DMS153 treated with DMSO at 0.1 percent for 48 hours (cell line): ENCODE data around the gene PSMA1.
A peak's percentile ranks its signal among the peaks of the same experiment; 100 is the strongest.
"Not testable (repeated sequence)": the region's sequence is repeated elsewhere in the genome, so short reads cannot be mapped to it uniquely, and the experiment has no call there.

Experiments used
- DNase-seq: peaks from one replicate; lab custom pipeline; 2025; ENCODE audit not compliant: unreplicated experiment; lab: John Stamatoyannopoulos, UW

The PSMA1 gene

DNA sequence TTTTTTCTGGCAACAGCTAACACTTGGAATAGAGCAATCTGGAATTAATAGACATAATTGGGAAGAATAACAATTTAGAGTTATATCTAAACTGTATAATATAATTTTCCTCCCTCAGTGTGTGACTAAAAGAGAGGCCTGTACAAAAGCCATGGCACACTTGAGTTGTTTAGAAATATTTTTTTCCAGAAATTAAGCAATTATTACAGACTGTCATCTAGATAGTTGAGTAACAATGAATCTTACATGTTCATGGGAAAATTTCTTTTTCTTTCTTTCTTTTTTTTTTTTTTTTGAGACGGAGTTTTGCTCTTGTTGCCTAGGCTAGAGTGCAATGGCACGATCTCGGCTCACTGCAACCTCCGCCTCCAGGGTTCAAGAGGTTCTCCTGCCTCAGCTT is 15.0 kb upstream of the PSMA1 start:
- not testable (repeated sequence) for DNase-seq

DNA sequence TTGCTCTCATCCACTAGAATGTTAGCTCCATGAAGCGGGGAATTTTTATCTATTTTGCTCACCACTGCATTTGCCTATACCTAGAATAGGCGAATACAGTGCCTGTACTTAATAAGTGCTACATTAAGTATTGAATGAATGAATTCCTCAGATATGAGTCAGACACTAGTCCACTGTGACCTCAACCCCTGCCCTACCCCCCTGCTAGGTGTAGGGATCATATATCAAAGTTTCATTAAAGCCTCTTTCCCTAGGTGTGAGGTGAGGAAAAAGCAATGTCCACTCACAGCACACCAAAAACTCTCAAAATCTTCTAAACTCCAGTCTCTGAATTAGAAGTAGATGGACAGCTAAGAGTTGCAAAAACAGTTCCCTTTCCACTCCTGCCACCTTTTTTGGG is 9.8 kb upstream of the PSMA1 start:
- no peak for DNase-seq

DNA sequence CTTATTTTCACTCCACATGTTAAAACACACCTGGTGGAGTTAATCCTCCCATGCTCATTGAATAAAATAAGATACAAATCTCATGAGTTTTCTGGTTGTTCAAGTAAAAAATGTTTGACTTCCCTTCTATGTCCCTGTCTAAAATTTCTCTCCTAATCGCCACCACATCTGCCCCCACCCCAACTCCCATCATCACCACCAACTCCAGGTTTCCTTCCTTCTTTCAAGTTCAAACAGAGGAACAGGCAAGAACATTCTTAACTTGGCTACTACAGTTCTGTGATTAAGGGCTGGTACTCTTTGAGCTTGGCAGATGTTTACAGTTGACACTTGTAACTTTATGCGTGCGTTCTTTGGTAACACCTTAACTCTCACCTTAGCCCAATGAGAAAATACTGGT is 9.1 kb upstream of the PSMA1 start:
- no peak for DNase-seq

DNA sequence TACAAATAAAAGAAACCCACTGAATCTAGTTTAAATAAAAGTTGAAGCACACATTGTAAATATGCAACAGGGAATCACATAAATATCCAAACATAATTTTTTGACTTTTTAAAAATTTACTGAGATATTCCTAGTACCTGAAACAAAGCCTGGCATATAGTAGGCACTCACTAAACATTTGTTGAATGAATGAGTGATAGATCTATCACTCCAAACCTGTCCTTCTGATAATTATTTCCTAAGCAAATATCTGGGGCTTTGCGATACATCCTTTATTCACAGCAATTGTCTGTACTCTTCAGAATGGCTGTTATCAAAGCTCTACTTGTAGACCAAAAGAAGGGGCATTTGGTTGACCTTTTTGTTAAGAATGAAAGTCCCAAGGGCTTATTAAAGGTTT is 2.6 kb upstream of the PSMA1 start:
- no peak for DNase-seq

DNA sequence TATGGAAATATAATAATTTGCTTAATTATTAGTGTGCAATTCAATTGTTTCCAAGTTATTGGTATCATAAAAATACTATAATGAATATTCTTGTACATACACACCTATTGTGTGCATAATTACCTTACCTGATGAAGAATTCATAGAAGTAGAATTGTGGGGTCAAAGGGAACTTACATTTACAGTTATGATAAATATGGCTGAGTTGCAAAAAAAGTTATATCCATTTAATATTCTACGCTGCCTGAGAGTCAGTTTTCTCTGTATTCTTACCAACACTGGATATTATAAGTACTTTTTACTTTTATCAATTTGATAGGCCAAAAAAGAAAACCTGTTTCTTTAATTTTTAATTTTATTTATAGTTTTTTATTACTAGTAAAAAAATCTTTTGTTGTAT is 2.1 kb upstream of the PSMA1 start:
- DNase-seq: no peak

DNA sequence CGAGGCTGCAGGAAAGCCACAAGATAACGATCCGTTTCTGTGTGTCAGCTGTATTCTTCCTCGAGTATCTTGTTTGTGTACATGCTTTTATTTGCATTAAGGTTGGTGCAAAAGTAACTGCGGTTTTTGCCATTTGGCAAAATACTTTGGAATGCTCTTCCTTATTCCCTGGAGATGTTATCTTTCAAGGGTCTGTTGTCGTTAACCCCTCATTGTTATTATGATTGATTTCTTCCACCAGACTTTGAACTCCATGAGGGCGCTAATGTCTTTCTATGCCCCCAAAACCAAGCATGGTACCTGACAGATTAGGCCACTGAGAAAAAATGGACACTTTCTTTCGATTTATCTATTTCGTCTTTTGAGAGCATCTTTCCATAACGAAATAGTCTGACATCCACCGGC is 563 bp upstream of the PSMA1 start:
- DNase-seq: no peak

DNA sequence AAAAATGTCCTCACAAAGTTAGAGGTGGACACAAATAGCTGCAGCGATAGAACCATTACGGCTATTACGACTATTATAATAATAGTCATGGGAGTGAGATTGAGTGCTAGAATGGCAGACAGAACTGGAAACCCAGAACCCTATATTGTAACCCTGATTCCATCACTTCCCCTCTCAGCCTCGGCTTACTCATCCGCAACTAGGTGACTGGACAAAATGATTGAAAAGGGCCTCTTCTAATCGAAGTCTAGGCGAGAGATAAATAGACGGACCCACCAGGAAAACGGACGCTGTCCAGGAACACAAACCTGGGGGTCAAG is 629 bp downstream of the PSMA1 start:
- no peak for DNase-seq

DNA sequence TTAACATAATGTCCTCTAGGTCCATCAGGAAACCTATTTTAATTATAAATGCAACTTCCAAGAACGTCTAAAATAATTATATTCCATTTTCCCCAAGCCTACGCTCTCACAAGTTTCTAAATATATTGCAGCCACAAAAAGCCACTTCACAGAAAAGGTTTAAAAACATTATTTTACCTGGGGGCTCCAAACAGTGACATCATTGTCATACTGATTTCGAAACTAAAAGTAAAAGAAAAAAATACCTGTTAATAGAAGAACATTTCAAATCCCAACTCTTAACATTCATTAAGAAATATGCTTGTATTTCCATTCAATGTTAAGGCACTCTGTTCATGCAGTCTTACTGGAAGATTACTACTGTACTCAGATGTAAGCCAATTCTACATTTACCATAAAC is 1.4 kb downstream of the PSMA1 start:
- no peak for DNase-seq

DNA sequence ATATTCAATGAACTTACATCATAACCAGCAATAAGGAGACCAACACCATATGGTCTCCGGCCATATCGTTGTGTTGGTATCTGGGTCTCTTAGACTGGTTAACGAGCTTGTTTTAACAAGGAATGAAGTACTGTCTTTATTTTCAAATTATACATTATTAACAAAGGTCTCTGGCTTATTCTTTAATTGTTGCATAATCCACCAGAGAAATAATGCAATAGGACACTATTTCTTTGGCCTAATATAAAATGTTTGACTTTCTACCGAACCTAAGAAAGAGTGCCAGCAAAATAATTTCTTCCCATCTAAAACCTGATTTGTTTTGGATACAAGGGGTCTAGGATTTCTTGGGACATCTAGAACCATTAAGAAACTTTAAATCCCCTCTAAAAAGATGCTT is 6.4 kb downstream of the PSMA1 start:
- no peak for DNase-seq

DNA sequence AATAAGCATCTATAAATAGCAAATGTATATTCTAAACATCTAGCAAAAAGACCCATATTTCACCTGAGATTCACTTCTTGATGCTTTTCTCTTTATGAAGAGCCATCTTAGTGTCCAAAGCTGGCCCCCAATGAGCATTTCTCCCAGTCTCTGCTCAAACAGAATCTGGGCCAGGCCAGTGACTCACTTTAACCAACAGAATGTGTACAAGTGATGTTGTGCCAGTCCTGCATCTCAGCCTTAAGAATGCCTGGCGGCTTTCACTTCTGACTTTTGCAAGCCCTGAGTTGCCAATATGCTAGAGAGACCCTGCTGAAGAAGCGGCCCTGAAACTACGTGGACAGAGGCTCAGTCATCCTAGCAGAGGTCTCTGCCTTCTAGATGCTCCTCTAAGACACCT is 13.7 kb downstream of the PSMA1 start:
- DNase-seq: no peak

DNA sequence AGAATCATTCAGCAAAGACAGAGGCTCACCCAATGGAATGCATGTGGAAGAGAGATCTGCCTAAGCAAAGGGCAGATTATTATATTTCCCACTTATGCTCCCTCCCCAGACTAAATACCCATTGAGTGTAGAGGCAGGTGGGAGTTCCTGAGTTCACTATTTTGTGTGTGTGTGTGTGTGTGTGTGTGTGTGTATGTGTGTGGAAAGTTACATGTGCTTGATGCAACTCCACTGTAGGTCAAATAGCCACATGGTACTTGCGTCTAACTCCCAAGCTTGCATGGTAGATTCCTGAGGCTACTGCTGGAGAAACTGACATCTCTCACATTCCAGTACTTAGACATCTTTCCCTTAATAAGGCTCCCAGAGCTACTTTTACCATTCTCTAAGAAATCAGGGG is 17.2 kb downstream of the PSMA1 start:
- no peak for DNase-seq

DNA sequence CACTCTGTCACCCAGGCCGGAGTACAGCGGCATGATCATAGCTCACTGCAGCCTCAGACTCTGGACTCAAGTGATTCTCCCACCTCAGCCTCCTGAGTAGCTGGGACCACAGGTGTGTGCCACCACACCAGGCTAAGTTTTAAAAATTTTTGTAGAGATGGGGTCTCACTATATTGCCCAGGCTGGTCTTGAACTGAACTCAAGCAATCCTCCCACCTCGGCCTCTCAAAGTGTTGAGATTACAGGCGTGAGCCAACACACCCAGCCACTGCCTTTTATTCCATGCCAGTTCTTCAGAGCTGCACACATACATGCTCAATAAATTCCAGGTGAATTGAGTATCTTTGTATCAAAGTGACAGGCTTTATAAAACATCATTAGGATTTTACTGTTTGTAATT is 18.1 kb downstream of the PSMA1 start:
- no peak for DNase-seq

DNA sequence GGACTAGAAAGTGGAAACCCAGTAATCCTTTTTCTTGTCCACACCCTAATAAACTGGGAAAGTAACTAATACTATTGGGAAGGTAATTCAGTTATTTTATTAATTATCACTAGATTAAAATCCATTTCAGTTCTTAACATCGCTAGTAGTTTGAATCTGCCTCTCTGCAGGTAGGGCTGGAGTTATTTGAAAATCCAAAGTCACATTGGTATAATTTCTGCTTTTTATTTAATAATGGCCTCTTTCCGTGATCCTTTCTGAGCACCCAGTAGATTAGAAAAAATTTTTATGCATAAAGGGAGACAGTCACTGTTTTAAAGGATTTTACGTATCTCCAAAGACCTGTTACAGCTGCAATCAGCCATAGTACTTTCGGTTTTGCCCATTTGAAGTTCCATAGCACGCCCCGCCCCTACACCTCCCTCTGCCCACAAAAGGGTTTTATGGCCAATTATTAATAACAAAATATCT is 20.0 kb downstream of the PSMA1 start:
- peak; percentile 48 for DNase-seq

DNA sequence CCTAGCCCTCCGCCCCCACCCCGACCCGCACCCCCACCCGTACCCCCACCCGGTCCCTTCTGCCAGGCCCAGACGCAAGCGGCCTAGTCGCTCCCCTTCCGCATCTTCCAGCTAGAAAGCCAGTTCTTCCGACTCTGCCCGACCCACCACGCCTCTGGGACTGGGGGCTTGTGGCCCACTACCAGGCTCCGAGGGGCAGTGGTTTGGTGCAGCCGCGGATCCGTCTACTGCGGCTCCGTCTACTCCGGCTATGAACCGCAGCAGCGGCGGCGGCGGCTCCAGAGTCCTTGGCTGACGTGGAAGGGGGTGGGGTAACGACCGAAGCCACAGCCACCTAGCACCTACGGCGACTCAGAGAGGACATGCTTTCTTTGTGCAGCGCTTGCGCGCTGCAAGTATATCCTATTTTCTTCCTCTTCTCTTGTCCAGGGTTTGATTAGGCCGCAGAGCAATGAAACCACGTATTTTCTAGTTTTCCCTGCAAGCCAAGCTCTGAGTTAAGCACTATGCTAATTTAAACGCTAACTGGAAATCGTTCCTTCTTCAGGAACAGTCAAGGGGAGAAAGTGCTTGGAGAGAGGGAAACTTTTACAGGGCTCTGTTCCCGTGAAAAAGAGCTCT is 20.5 kb downstream of the PSMA1 start, which contains the start of gene COPB1:
TSS of gene COPB1 (minus strand) at position 252 of the 621 bp plus-strand sequence. CDS start 883 bp downstream, outside the sequence.
- DNase-seq: peak; percentile 84

DNA sequence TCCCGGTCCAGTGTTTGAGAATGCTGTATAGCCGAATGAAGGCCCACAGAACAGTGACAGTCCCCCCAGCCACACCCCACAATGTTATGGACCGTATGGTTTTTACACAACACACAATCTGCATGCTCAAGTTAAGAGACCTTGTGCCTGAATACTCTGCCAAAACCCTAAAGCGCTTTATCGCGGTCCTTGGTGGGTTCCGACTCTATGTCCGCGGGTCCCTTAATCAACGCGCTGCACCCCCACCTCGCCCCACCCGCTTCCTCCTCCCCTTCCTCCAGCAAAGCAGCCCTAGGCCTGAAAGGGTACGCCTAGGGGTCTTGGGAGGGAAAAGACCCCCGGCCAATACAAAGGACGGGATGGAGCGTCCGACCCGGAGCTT is 21.0 kb downstream of the PSMA1 start:
- DNase-seq: no peak

DNA sequence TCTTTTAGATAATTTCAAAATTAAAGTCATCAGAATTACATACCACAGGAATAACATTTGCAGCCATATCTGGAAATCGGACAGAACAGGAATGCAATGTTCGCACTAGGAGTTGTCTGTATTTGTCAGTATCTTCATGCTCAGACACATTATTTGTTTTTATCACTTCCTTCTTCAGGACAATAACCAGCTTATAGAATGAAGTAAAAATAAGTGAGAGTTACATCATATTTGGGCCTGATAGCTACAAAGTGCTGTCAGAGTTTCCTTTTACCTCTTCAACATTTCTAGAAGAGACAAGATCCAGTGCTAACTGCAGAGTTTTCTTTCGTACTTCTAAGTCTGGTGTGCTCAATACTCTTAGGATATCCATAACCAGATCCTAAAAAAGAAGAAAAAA is 39.5 kb downstream of the PSMA1 start:
- DNase-seq: no peak

DNA sequence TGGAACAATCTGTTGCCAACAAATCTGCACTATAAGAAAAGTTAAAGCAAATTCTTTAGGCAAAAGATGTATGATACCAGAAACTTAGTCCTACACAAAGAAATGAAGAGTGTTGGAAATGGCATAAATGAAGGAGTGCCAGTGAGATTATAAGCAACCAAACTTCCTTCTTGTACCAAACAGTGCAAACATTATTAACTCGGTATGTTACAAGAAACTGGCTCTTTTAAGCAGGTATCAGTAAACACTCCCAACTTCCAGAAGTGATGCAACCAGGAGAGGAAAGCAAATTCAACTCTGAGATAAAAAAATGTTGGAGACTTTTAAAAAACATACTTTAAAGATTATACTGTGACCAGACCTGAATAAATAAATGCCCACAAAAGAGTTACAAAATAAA is 49.1 kb downstream of the PSMA1 start:
- DNase-seq: no peak

DNA sequence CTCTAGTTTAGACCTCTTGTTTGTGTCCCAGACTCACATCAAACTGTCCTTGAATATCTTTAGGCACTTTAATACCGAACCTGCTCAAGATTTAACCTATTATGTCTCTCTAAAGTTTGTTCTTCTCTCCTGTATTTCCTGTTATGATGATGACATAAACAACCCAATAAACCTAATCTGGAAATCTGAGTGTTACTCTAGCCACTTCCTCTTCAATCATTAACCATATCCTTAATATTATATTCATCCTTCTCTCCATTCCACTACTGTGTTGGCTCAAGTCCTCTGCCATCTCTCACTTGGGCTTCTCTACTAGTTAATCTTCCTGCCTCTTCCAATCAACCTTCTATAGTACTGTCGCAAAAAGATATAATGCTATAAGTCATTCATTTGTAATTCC is 56.6 kb downstream of the PSMA1 start:
- no peak for DNase-seq

DNA sequence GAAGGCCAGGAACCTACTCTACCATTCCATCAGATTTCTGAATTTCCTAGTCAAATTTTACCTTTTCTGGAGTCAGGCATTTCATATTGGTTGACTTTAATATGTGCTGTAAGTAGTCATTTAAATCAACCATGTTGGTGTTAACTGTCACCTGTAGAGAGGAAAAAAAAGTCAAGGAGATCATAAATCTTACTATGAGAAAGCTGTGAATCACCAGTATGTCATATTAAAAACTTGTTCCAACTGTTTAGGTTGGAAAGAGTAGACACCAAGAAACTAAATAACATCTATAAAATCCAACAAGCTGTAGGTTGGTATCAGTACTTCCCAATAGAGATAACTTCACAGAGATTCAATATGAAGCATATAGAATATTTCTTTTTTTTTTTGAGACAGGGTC is 60.0 kb downstream of the PSMA1 start:
- no peak for DNase-seq

DNA sequence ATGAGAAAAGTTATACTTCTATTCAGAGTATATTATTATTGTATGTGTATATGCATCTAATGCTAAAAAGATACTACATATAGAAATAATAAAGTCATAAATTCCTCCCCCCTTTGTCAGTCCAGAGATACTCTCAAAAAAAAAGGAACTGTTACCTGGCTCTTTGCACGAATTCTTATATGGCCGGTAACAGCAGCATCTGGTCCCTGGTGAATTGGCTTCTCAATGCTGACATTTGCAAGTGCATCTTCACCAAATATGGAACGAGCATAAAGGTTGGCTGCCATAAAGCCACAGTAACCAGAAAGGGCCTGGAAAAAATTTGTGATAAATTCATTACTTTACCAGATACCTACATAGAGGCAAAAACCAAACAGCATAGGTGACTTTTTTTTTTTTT is 61.8 kb downstream of the PSMA1 start:
- DNase-seq: no peak

DNA sequence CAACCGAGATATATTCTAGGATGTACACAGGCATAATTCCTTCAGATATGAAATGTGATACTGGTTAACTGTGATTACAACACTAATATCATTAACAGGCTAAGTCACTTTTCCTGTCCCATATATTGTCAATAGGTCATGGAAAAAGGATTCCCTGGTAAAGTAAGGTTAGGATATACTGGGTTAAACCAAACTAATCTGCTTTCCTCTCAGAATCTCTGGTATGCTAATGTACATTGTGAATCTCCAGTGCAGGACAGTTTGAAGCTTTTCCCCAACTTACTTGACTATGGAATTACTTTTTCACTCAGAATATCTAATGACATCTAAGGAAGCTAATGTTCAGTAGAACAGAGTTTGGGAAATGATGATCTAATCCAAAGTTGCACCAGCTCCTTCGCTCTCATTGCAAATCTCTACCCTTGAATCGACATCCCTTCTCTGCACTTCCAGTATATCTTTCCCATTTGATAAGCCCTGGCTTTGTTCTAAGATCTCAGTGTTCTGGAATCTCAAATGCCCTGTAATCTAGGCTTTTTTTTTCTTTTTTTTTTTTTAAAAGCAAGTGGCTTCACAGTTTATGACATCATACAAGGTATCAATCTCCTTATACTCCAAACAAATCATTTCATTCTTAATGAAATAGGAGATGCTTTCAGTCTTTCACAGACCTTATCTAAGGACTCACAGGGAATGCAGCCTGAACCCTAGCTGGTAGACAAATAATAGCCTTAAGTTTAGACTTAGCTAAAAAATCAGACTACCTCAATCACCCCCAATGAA is 64.3 kb downstream of the PSMA1 start:
- no peak for DNase-seq
